Measurements from ENCODE around the gene DSC1.

DSC1 gene

GRCh38 chr18:31199190-31199769, 36.6 kb upstream of the DSC1 start:
- H2AK5ac ChIP-seq (ENCODE audit: low read length), result no peak overlapping the region
- no peak for DNase-seq
- no peak overlapping the region for H3K23ac ChIP-seq (ENCODE audit: low read length)
- WGBS (ENCODE audit: extremely low coverage, insufficient coverage, low lambda C conversion rate), result no CpG with 5 or more reads among the region's 5 CpGs
- no peak overlapping the region for H2BK120ac ChIP-seq (ENCODE audit: low read depth, low read length)
- H3K4me2 ChIP-seq (ENCODE audit: low read length), result no peak overlapping the region
- no peaks in the 10 kb centered on the region for H3K27me3 ChIP-seq (ENCODE audit: insufficient read depth, low read length, poor library complexity)
- H4K8ac ChIP-seq (ENCODE audit: low read depth, low read length), result no peak overlapping the region
- no peaks in the 10 kb centered on the region for H3K79me2 ChIP-seq (ENCODE audit: control insufficient read depth, insufficient read depth, low read length)
- H3K36me3 ChIP-seq (ENCODE audit: control insufficient read depth, insufficient read depth, low read length), result no peaks in the 10 kb centered on the region
- H3K9ac ChIP-seq (ENCODE audit: low read length), result no peak overlapping the region
- no peak overlapping the region for H2BK5ac ChIP-seq (ENCODE audit: low read length)
- no peak overlapping the region for H3K4me3 ChIP-seq (ENCODE audit: low read length)
- no peaks in the 10 kb centered on the region for H3K4me1 ChIP-seq (ENCODE audit: control insufficient read depth, low read depth, low read length)
- no peak overlapping the region for H3K4ac ChIP-seq (ENCODE audit: low read depth, low read length)
- no peak overlapping the region for H3K18ac ChIP-seq (ENCODE audit: low read length)
- no peak overlapping the region for H4K5ac ChIP-seq (ENCODE audit: low read length)
- no peak overlapping the region for H3K56ac ChIP-seq (ENCODE audit: low read length)
- no peaks in the 10 kb centered on the region for H3K79me1 ChIP-seq (ENCODE audit: low read length)
- no peak overlapping the region for H3K27ac ChIP-seq (ENCODE audit: low read depth, low read length)
- no peak overlapping the region for H2BK15ac ChIP-seq (replicated peaks; ENCODE audit: low read depth)

GRCh38 chr18:31197676-31198075, 35.0 kb upstream of the DSC1 start:
- no peak overlapping the region for H3K4ac ChIP-seq (ENCODE audit: low read depth, low read length)
- H4K8ac ChIP-seq (ENCODE audit: low read depth, low read length), result no peak overlapping the region
- no peaks in the 10 kb centered on the region for H3K79me1 ChIP-seq (ENCODE audit: low read length)
- no peak overlapping the region for H3K9ac ChIP-seq (ENCODE audit: low read length)
- H3K23ac ChIP-seq (ENCODE audit: low read length), result no peak overlapping the region
- H3K36me3 ChIP-seq (ENCODE audit: control insufficient read depth, insufficient read depth, low read length), result no peaks in the 10 kb centered on the region
- H2AK5ac ChIP-seq (ENCODE audit: low read length), result no peak overlapping the region
- no CpG with 5 or more reads among the region's 2 CpGs for WGBS (ENCODE audit: extremely low coverage, insufficient coverage, low lambda C conversion rate)
- no peaks in the 10 kb centered on the region for H3K79me2 ChIP-seq (ENCODE audit: control insufficient read depth, insufficient read depth, low read length)
- no peak overlapping the region for H3K4me2 ChIP-seq (ENCODE audit: low read length)
- no peak overlapping the region for H3K27ac ChIP-seq (ENCODE audit: low read depth, low read length)
- H3K56ac ChIP-seq (ENCODE audit: low read length), result no peak overlapping the region
- H2BK120ac ChIP-seq (ENCODE audit: low read depth, low read length), result no peak overlapping the region
- H4K5ac ChIP-seq (ENCODE audit: low read length), result no peak overlapping the region
- H3K18ac ChIP-seq (ENCODE audit: low read length), result no peak overlapping the region
- no peak for DNase-seq
- H3K4me3 ChIP-seq (ENCODE audit: low read length), result no peak overlapping the region
- H2BK5ac ChIP-seq (ENCODE audit: low read length), result no peak overlapping the region
- no peaks in the 10 kb centered on the region for H3K4me1 ChIP-seq (ENCODE audit: control insufficient read depth, low read depth, low read length)
- H3K27me3 ChIP-seq (ENCODE audit: insufficient read depth, low read length, poor library complexity), result no peaks in the 10 kb centered on the region
- no peak overlapping the region for H2BK15ac ChIP-seq (replicated peaks; ENCODE audit: low read depth)

GRCh38 chr18:31195063-31195462, 32.4 kb upstream of the DSC1 start:
- H3K18ac ChIP-seq (ENCODE audit: low read length), result no peak overlapping the region
- no peak overlapping the region for H3K27ac ChIP-seq (ENCODE audit: low read depth, low read length)

GRCh38 chr18:31192086-31192776, 29.6 kb upstream of the DSC1 start:
- Histone ChIP-seq H2BK5ac (ENCODE audit: low read length) (no peak overlapping the region), H4K5ac (ENCODE audit: low read length) (no peak overlapping the region)
- DNase-seq, result no peak

More at GRCh38 chr18:31195063-31195462, 32.4 kb upstream of the DSC1 start:
- Histone ChIP-seq H3K4me3 (ENCODE audit: low read length) (no peak overlapping the region), H4K5ac (ENCODE audit: low read length) (no peak overlapping the region), H3K79me2 (ENCODE audit: control insufficient read depth, insufficient read depth, low read length) (no peaks in the 10 kb centered on the region), H2BK120ac (ENCODE audit: low read depth, low read length) (no peak overlapping the region), H2BK5ac (ENCODE audit: low read length) (no peak overlapping the region), H3K27me3 (ENCODE audit: insufficient read depth, low read length, poor library complexity) (no peaks in the 10 kb centered on the region), H3K56ac (ENCODE audit: low read length) (no peak overlapping the region), H3K79me1 (ENCODE audit: low read length) (no peaks in the 10 kb centered on the region), H3K4ac (ENCODE audit: low read depth, low read length) (no peak overlapping the region), H3K36me3 (ENCODE audit: control insufficient read depth, insufficient read depth, low read length) (no peaks in the 10 kb centered on the region), H3K23ac (ENCODE audit: low read length) (no peak overlapping the region), H2BK15ac (replicated peaks; ENCODE audit: low read depth) (no peak overlapping the region), H4K8ac (ENCODE audit: low read depth, low read length) (no peak overlapping the region), H3K9ac (ENCODE audit: low read length) (no peak overlapping the region), H3K4me1 (ENCODE audit: control insufficient read depth, low read depth, low read length) (no peaks in the 10 kb centered on the region), H3K4me2 (ENCODE audit: low read length) (no peak overlapping the region), H2AK5ac (ENCODE audit: low read length) (no peak overlapping the region)
- WGBS (ENCODE audit: extremely low coverage, insufficient coverage, low lambda C conversion rate), result no CpG with 5 or more reads among the region's 3 CpGs
- no peak for DNase-seq

GRCh38 chr18:31190919-31191318, 28.3 kb upstream of the DSC1 start:
- H4K5ac ChIP-seq (ENCODE audit: low read length), result no peak overlapping the region
- no peak overlapping the region for H4K8ac ChIP-seq (ENCODE audit: low read depth, low read length)
- no peaks in the 10 kb centered on the region for H3K79me2 ChIP-seq (ENCODE audit: control insufficient read depth, insufficient read depth, low read length)
- H3K27me3 ChIP-seq (ENCODE audit: insufficient read depth, low read length, poor library complexity), result no peaks in the 10 kb centered on the region
- no peaks in the 10 kb centered on the region for H3K36me3 ChIP-seq (ENCODE audit: control insufficient read depth, insufficient read depth, low read length)
- H3K23ac ChIP-seq (ENCODE audit: low read length), result no peak overlapping the region
- no peak overlapping the region for H2BK120ac ChIP-seq (ENCODE audit: low read depth, low read length)
- H2AK5ac ChIP-seq (ENCODE audit: low read length), result no peak overlapping the region
- no peaks in the 10 kb centered on the region for H3K4me1 ChIP-seq (ENCODE audit: control insufficient read depth, low read depth, low read length)
- no peak overlapping the region for H3K4me3 ChIP-seq (ENCODE audit: low read length)
- no CpG with 5 or more reads among the region's 2 CpGs for WGBS (ENCODE audit: extremely low coverage, insufficient coverage, low lambda C conversion rate)
- H2BK5ac ChIP-seq (ENCODE audit: low read length), result no peak overlapping the region
- no peak overlapping the region for H2BK15ac ChIP-seq (replicated peaks; ENCODE audit: low read depth)
- no peak overlapping the region for H3K27ac ChIP-seq (ENCODE audit: low read depth, low read length)
- no peak overlapping the region for H3K9ac ChIP-seq (ENCODE audit: low read length)
- no peak overlapping the region for H3K4me2 ChIP-seq (ENCODE audit: low read length)
- H3K18ac ChIP-seq (ENCODE audit: low read length), result no peak overlapping the region
- H3K79me1 ChIP-seq (ENCODE audit: low read length), result no peaks in the 10 kb centered on the region
- peak; percentile 68 for DNase-seq
- no peak overlapping the region for H3K4ac ChIP-seq (ENCODE audit: low read depth, low read length)
- no peak overlapping the region for H3K56ac ChIP-seq (ENCODE audit: low read length)

More at GRCh38 chr18:31192086-31192776, 29.6 kb upstream of the DSC1 start:
- H3K27ac ChIP-seq (ENCODE audit: low read depth, low read length), result no peak overlapping the region
- H3K23ac ChIP-seq (ENCODE audit: low read length), result no peak overlapping the region
- H3K79me1 ChIP-seq (ENCODE audit: low read length), result no peaks in the 10 kb centered on the region
- no peak overlapping the region for H3K4me3 ChIP-seq (ENCODE audit: low read length)
- no peak overlapping the region for H2BK15ac ChIP-seq (replicated peaks; ENCODE audit: low read depth)
- no peak overlapping the region for H2BK120ac ChIP-seq (ENCODE audit: low read depth, low read length)
- no peak overlapping the region for H3K4ac ChIP-seq (ENCODE audit: low read depth, low read length)
- H2AK5ac ChIP-seq (ENCODE audit: low read length), result no peak overlapping the region
- no peak overlapping the region for H4K8ac ChIP-seq (ENCODE audit: low read depth, low read length)
- H3K9ac ChIP-seq (ENCODE audit: low read length), result no peak overlapping the region
- no peaks in the 10 kb centered on the region for H3K4me1 ChIP-seq (ENCODE audit: control insufficient read depth, low read depth, low read length)
- H3K56ac ChIP-seq (ENCODE audit: low read length), result no peak overlapping the region
- H3K36me3 ChIP-seq (ENCODE audit: control insufficient read depth, insufficient read depth, low read length), result no peaks in the 10 kb centered on the region
- no peaks in the 10 kb centered on the region for H3K27me3 ChIP-seq (ENCODE audit: insufficient read depth, low read length, poor library complexity)
- H3K79me2 ChIP-seq (ENCODE audit: control insufficient read depth, insufficient read depth, low read length), result no peaks in the 10 kb centered on the region
- H3K4me2 ChIP-seq (ENCODE audit: low read length), result no peak overlapping the region
- no peak overlapping the region for H3K18ac ChIP-seq (ENCODE audit: low read length)

- Histone ChIP-seq H3K27ac (ENCODE audit: low read depth, low read length) (no peak overlapping the region), H3K79me1 (ENCODE audit: low read length) (no peaks in the 10 kb centered on the region), H2AK5ac (ENCODE audit: low read length) (no peak overlapping the region), H4K8ac (ENCODE audit: low read depth, low read length) (no peak overlapping the region), H3K56ac (ENCODE audit: low read length) (no peak overlapping the region), H3K27me3 (ENCODE audit: insufficient read depth, low read length, poor library complexity) (no peaks in the 10 kb centered on the region), H2BK5ac (ENCODE audit: low read length) (no peak overlapping the region), H3K36me3 (ENCODE audit: control insufficient read depth, insufficient read depth, low read length) (no peaks in the 10 kb centered on the region), H3K9ac (ENCODE audit: low read length) (no peak overlapping the region), H3K79me2 (ENCODE audit: control insufficient read depth, insufficient read depth, low read length) (no peaks in the 10 kb centered on the region), H2BK120ac (ENCODE audit: low read depth, low read length) (no peak overlapping the region), H3K4ac (ENCODE audit: low read depth, low read length) (no peak overlapping the region), H4K5ac (ENCODE audit: low read length) (no peak overlapping the region), H3K4me2 (ENCODE audit: low read length) (no peak overlapping the region), H3K4me1 (ENCODE audit: control insufficient read depth, low read depth, low read length) (no peaks in the 10 kb centered on the region), H3K4me3 (ENCODE audit: low read length) (no peak overlapping the region), H2BK15ac (replicated peaks; ENCODE audit: low read depth) (no peak overlapping the region), H3K23ac (ENCODE audit: low read length) (no peak overlapping the region), H3K18ac (ENCODE audit: low read length) (no peak overlapping the region)
- DNase-seq, result no peak
- WGBS (ENCODE audit: extremely low coverage, insufficient coverage, low lambda C conversion rate), result no CpG with 5 or more reads among the region's 2 CpGs
Measured at GRCh38 chr18:31189757-31190156, 27.1 kb upstream of the DSC1 start.
